IMR-90 (cell line): ENCODE measurements around the gene PCIF1. TPM values are rescaled to one million over a fixed set of nuclear protein-coding genes. Genes with fewer than 3 reads are reported as not detected.

Experiments
- ATAC-seq: fragments of 200-7000 bp; cut with Tn5 transposase; 2 replicates; pipeline ENCODE4 v1.9.1; 2020; ENCODE audit warnings: low read depth, mild to moderate bottlenecking, moderate library complexity
- BruUV-seq: library from RNA; stranded (reverse); fragments of 400-500 nt; replicated peaks from 2 replicates; lab custom pipeline; 2021; lab: Mats Ljungman, UMichigan
- CTCF ChIA-PET: fragments of 300-600 bp; formaldehyde crosslinking; extraction: SDS; loops from one replicate; lab custom pipeline; 2021; ENCODE audit warnings: antibody characterized with exemption; lab: Yijun Ruan, JAX
- POLR2A ChIA-PET: fragments of 300-600 bp; sonication (Branson Sonifier 250); formaldehyde crosslinking; loops from one replicate; lab custom pipeline; 2022; ENCODE audit warnings: antibody characterized with exemption; ENCODE audit not compliant: unreplicated experiment; lab: Charles Lee
- DNase-seq: peaks from one replicate; pipeline ENCODE4 v3.0.0; 2013
- H2AFZ ChIP-seq: replicated peaks from 2 replicates; pipeline ENCODE3; 2013; ENCODE audit warnings: low read length, mild to moderate bottlenecking; ENCODE audit not compliant: poor library complexity
- H2AK5ac ChIP-seq: 2 replicates; pipeline ENCODE4 v1.6.1; 2013; ENCODE audit warnings: low read depth, low read length, inconsistent platforms
- H2AK9ac ChIP-seq: replicated peaks from 2 replicates; pipeline ENCODE3; 2013; ENCODE audit warnings: mild to moderate bottlenecking, low read depth, low read length, moderate library complexity; ENCODE audit not compliant: poor library complexity
- H2BK120ac ChIP-seq: 2 replicates; pipeline ENCODE4 v1.6.1; 2013; ENCODE audit warnings: low read depth, low read length, inconsistent platforms
- H2BK15ac ChIP-seq: 3 replicates; pipeline ENCODE4 v1.6.1; 2013; ENCODE audit warnings: low read depth, low read length, inconsistent platforms
- H2BK20ac ChIP-seq: 2 replicates; pipeline ENCODE4 v1.6.1; 2013; ENCODE audit warnings: low read depth, mild to moderate bottlenecking, inconsistent platforms, low read length, moderate library complexity
- H2BK5ac ChIP-seq: 2 replicates; pipeline ENCODE4 v1.6.1; 2013; ENCODE audit warnings: mild to moderate bottlenecking, low read depth, low read length, inconsistent platforms; ENCODE audit not compliant: poor library complexity, severe bottlenecking
- H3K14ac ChIP-seq: replicated peaks from 2 replicates; pipeline ENCODE4 v1.6.1; 2013; ENCODE audit warnings: low read depth, low read length, inconsistent platforms
- H3K18ac ChIP-seq: 2 replicates; pipeline ENCODE4 v1.6.1; 2013; ENCODE audit warnings: low read depth, low read length, control low read depth
- H3K23ac ChIP-seq: 2 replicates; pipeline ENCODE4 v1.6.1; 2013; ENCODE audit warnings: low read depth, low read length, inconsistent platforms
- H3K27ac ChIP-seq: 2 replicates; pipeline ENCODE4 v1.5.1; 2013; ENCODE audit warnings: mild to moderate bottlenecking, control low read depth, low read length; ENCODE audit not compliant: insufficient read depth
- H3K27me3 ChIP-seq: 2 replicates; pipeline ENCODE4 v1.6.1; 2013; ENCODE audit warnings: low read length; ENCODE audit not compliant: control insufficient read depth, insufficient read depth
- H3K36me3 ChIP-seq: 2 replicates; pipeline ENCODE4 v1.6.1; 2013; ENCODE audit warnings: low read length, mixed read lengths; ENCODE audit not compliant: control insufficient read depth, insufficient read depth
- H3K4ac ChIP-seq: 2 replicates; pipeline ENCODE4 v1.6.1; 2013; ENCODE audit warnings: low read depth, low read length, inconsistent platforms
- H3K4me1 ChIP-seq: 2 replicates; pipeline ENCODE4 v1.6.1; 2013; ENCODE audit warnings: low read length, mixed read lengths; ENCODE audit not compliant: control insufficient read depth, insufficient read depth
- H3K4me2 ChIP-seq: 2 replicates; pipeline ENCODE4 v1.6.1; 2013; ENCODE audit warnings: low read depth, mild to moderate bottlenecking, control low read depth, low read length, moderate library complexity
- H3K4me3 ChIP-seq: 2 replicates; pipeline ENCODE4 v1.5.1; 2013; ENCODE audit warnings: low read depth, mild to moderate bottlenecking, control low read depth, low read length, moderate library complexity; ENCODE audit not compliant: insufficient read depth
- H3K56ac ChIP-seq: 2 replicates; pipeline ENCODE4 v1.6.1; 2013; ENCODE audit warnings: low read length, inconsistent platforms; ENCODE audit not compliant: insufficient read depth; ENCODE audit errors: extremely low read depth
- H3K79me1 ChIP-seq, 2 experiments: 2 replicates each; pipeline ENCODE4 v1.6.1; 2013; ENCODE audit warnings: low read length in 2 of 2, inconsistent platforms in 1 of 2, low read depth in 1 of 2
- H3K9ac ChIP-seq: 2 replicates; pipeline ENCODE4 v1.6.1; 2013; ENCODE audit warnings: low read depth, low read length, control low read depth
- H3K9me1 ChIP-seq: 2 replicates; pipeline ENCODE4 v1.6.1; 2013; ENCODE audit warnings: low read length, inconsistent platforms; ENCODE audit not compliant: insufficient read depth
- H3K9me3 ChIP-seq: 2 replicates; pipeline ENCODE4 v1.6.1; 2013; ENCODE audit warnings: low read length; ENCODE audit not compliant: control insufficient read depth, insufficient read depth
- H4K20me1 ChIP-seq: 2 replicates; pipeline ENCODE4 v1.6.1; 2013; ENCODE audit warnings: low read length, inconsistent platforms; ENCODE audit not compliant: insufficient read depth
- H4K5ac ChIP-seq: 2 replicates; pipeline ENCODE4 v1.6.1; 2013; ENCODE audit warnings: mild to moderate bottlenecking, low read depth, low read length, control low read depth
- H4K8ac ChIP-seq, 2 experiments: 2 replicates each; pipeline ENCODE4 v1.6.1; 2013; ENCODE audit warnings: low read depth in 2 of 2, low read length in 2 of 2, control low read depth in 1 of 2, inconsistent platforms in 1 of 2
- H4K91ac ChIP-seq: 2 replicates; pipeline ENCODE4 v1.6.1; 2013; ENCODE audit warnings: low read depth, low read length, inconsistent platforms; ENCODE audit not compliant: insufficient read depth
- CEBPB ChIP-seq: IDR thresholded peaks from 2 replicates; pipeline ENCODE4 v1.6.1; 2012; ENCODE audit warnings: low read depth, low read length, improper control_type of control experiment
- ELK1 ChIP-seq: fragments of 150-350 bp; IDR thresholded peaks from 2 replicates; pipeline ENCODE4 v1.6.1; 2016; ENCODE audit warnings: low read depth, mild to moderate bottlenecking, low read length, moderate library complexity, borderline replicate concordance
- MAFK ChIP-seq: IDR thresholded peaks from 2 replicates; pipeline ENCODE4 v1.6.1; 2012; ENCODE audit warnings: low read depth, low read length, improper control_type of control experiment
- NFE2L2 ChIP-seq: fragments of 150-350 bp; IDR thresholded peaks from 2 replicates; pipeline ENCODE4 v1.6.1; 2016; ENCODE audit warnings: low read depth, mild to moderate bottlenecking, low read length
- RAD21 ChIP-seq: IDR thresholded peaks from 2 replicates; pipeline ENCODE4 v1.6.1; 2012; ENCODE audit warnings: low read length, improper control_type of control experiment
- RCOR1 ChIP-seq: IDR thresholded peaks from 2 replicates; pipeline ENCODE4 v1.6.1; 2012; ENCODE audit warnings: mild to moderate bottlenecking, low read length, improper control_type of control experiment; ENCODE audit not compliant: insufficient replicate concordance
- WGBS, 2 experiments: methylation state at CpG; one replicate each; pipeline versions ENCODE4 v1.1.5 to v1.1.7; 2013; ENCODE audit warnings: missing lambda C conversion rate in 2 of 2; ENCODE audit not compliant: insufficient read length in 1 of 2; ENCODE audit errors: extremely low coverage in 2 of 2; 5-methylcytosine and 5-hydroxymethylcytosine counted together
- dilution Hi-C: fragments of 300-500 bp; cut with HindIII; formaldehyde crosslinking; loops from one replicate; pipeline ENCODE4 v1.14.3; 2018; ENCODE audit warnings: low sequenced_read_pairs; ENCODE audit not compliant: unreplicated experiment
- in situ Hi-C: fragments of 300-500 bp; cut with MboI; formaldehyde crosslinking; loops from 3 replicates; pipeline ENCODE4 v1.14.3; 2019; ENCODE audit warnings: low sequenced_read_pairs, inconsistent platforms, mixed read lengths
- intact Hi-C: fragments of 100-400 bp; cut with micrococcal nuclease; formaldehyde crosslinking; loops from 2 replicates; pipeline ENCODE4 v1.10.0; 2022
- polyA plus RNA-seq, 3 experiments: library from polyadenylated mRNA; depleted of rRNA; stranded (reverse); fragments of >200 nt; gene quantifications; 2 replicates each; pipeline ENCODE4 v1.2.3, GENCODE V29; 2012; ENCODE audit warnings: low replicate concordance in 1 of 3
- total RNA-seq: library from RNA; depleted of rRNA; stranded (reverse); fragments of >200 nt; gene quantifications from 2 replicates; pipeline ENCODE4 v1.2.3, GENCODE V29; 2012

The PCIF1 gene
- total and polyA plus RNA-seq, 2 of the 4 experiments (the other 2 are of a cell fraction) = 5.4 to 18.3 TPM

- Histone ChIP-seq H2BK20ac (no peak overlapping the region), H2BK15ac (no peak overlapping the region), H3K27ac (peak overlapping the region; percentile 97), H3K36me3 (peaks cover 28% of the 10 kb centered on the region), H4K8ac (peak overlapping the region; percentile 85 to 91; a peak in 3 of 4 replicates), H2AK9ac (peak overlapping the region; percentile 99), H3K4ac (peak overlapping the region; percentile 86), H3K9me3 (no peaks in the 10 kb centered on the region), H4K5ac (peak overlapping the region; percentile 81), H2BK120ac (0 out of 2 replicates have a peak overlapping the region, but pooled peaks have one; percentile 71), H4K91ac (peak overlapping the region; percentile 34; the same call in 1 of the 2 replicates), H3K4me1 (peaks cover 13% of the 10 kb centered on the region), H3K9ac (peak overlapping the region; percentile 78), H3K14ac (peak overlapping the region; percentile 92), H3K4me3 (peak overlapping the region; percentile 67), H2AFZ (peak overlapping the region; percentile 100), H3K56ac (peak overlapping the region; percentile 82), H2AK5ac (peak overlapping the region; percentile 54), H3K9me1 (peaks cover 17% of the 10 kb centered on the region; the same call in 1 of the 2 replicates), H3K23ac (peak overlapping the region; percentile 76; the same call in 1 of the 2 replicates), H2BK5ac (peak overlapping the region; percentile 60), H4K20me1 (peaks cover 28% of the 10 kb centered on the region), H3K18ac (no peak overlapping the region; the same call in 1 of the 2 replicates), H3K27me3 (no peaks in the 10 kb centered on the region), H3K79me1 (peaks cover 15 to 47% of the 10 kb centered on the region in 2 experiments; a peak in 3 of 4 replicates), H3K4me2 (peak overlapping the region; percentile 95)
- no TSS peak for BruUV-seq
- ChIA-PET CTCF (interaction anchor here (0.6 to 3.0 kb wide), 6 partner anchors 11 to 117 kb away, joined by 3 to 13 read pairs (median 3); no protein-coding TSS in a partner anchor), POLR2A (interaction anchor here (0.7 to 1.3 kb wide), 2 partner anchors 8 to 37 kb away, joined by 3 to 8 read pairs; no protein-coding TSS in a partner anchor)
- ATAC-seq (no peak), DNase-seq (peak; percentile 19)
- intact Hi-C loops = loop anchor here (5.0 kb wide), 3 partner anchors 79 to 431 kb away; partner anchors contain the start of genes CTSA, NCOA5 and NEURL2
- no peak for TF ChIP-seq ELK1
- TF ChIP-seq NFE2L2 = no peak
- no peak for TF ChIP-seq CEBPB
- TF ChIP-seq RAD21 = no peak
- no peak for TF ChIP-seq MAFK
- no peak for TF ChIP-seq RCOR1
- in situ Hi-C loops = no loop called here
- dilution Hi-C loops = no loop called here
- WGBS, 2 experiments = 42% methylated on average over 13 of the region's 34 CpGs; no CpG with 5 or more reads in 1 of the 2 experiments
These were observed 36.4 kb downstream of the PCIF1 start for GRCh38 chr20:45970646-45971424.
